Naive thymus-derived CD8-positive, alpha-beta T cell (primary cell): Measurements from ENCODE around the gene RAB35. TPM values are rescaled to one million over a fixed set of nuclear protein-coding genes. Genes with fewer than 3 reads are reported as not detected.

Experiments used
- ATAC-seq, 2 donors: fragments of 150-1000 bp; cut with Tn5 transposase in 1 of 2; sonication (Bioruptor Pico), chemical (Tn5 transposase) in 1 of 2; 1 replicate in 1 of 2; 2 replicates in 1 of 2; pipeline ENCODE4 v1.10.0; 2021; ENCODE audit warnings: mild to moderate bottlenecking in 2 of 2, moderate library complexity in 2 of 2
- POLR2A ChIA-PET: fragments of 350-600 bp; sonication (Branson Sonifier 250); formaldehyde crosslinking; loops from one replicate; lab custom pipeline; 2021; ENCODE audit warnings: antibody characterized with exemption; lab: Charles Lee
- DNase-seq, 10 donors: peaks; one replicate each; pipeline versions ENCODE4 v3.0.0 to v3.0.0-alpha.2; 2020 to 2022
- H3K27ac Mint-ChIP-seq, 10 donors: one replicate each; pipeline ENCODE4 v1.8.0; 2020 to 2022; ENCODE audit warnings: mild to moderate bottlenecking in 10 of 10, mixed read lengths in 10 of 10, moderate library complexity in 4 of 10, inconsistent platforms in 1 of 10
- H3K27me3 Mint-ChIP-seq, 5 donors: one replicate each; pipeline ENCODE4 v1.8.0; 2021 to 2022; ENCODE audit warnings: mixed read lengths in 5 of 5
- H3K36me3 Mint-ChIP-seq, 3 donors: one replicate each; pipeline ENCODE4 v1.8.0; 2020 to 2022; ENCODE audit warnings: mixed read lengths in 3 of 3, mild to moderate bottlenecking in 2 of 3, inconsistent platforms in 1 of 3
- H3K4me1 Mint-ChIP-seq, 4 donors: one replicate each; pipeline ENCODE4 v1.8.0; 2021 to 2022; ENCODE audit warnings: mixed read lengths in 4 of 4
- H3K4me3 Mint-ChIP-seq, 10 donors: one replicate each; pipeline ENCODE4 v1.8.0; 2020 to 2022; ENCODE audit warnings: mild to moderate bottlenecking in 10 of 10, mixed read lengths in 10 of 10, moderate library complexity in 6 of 10, inconsistent platforms in 1 of 10
- H3K9me3 Mint-ChIP-seq, 9 donors: one replicate each; pipeline ENCODE4 v1.8.0; 2020 to 2022; ENCODE audit warnings: mixed read lengths in 9 of 9, mild to moderate bottlenecking in 3 of 9, inconsistent platforms in 1 of 9, moderate library complexity in 1 of 9
- polyA plus RNA-seq, 3 donors: library from polyadenylated mRNA; unstranded; fragments of 300-500 nt; fragmentation: Illumina TruSeq; gene quantifications; one replicate each; pipeline ENCODE4 v1.2.3, GENCODE V29; 2021
- total RNA-seq, 8 experiments: library from RNA in 2 of 8; stranded (reverse) in 2 of 8; gene quantifications; one replicate each; pipeline ENCODE4 v1.2.3 and lab custom pipeline; 2021 to 2026

Gene RAB35
- total and polyA plus RNA-seq, 5 experiments from 2014 or later, result 10.2 to 51.6 (median 14.1) TPM

DNA sequence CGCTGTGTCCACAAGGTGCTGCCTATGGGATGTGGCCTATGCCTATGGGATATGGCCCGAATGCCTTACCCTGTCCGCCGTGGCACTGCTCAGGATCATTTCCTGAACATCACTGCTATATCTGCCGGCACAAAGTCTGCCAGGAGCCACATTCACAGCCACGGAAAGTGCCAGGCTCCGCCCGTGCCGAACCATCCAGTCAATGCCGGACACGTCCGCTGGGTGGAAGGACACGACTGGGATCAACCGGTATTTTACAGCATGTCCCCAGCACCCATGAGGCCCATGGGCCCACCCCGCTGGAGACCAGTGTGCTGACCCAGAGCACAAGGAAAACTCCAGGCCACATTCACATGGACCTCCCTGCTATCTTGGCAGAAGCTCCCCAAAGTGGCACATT, 14.6 kb upstream of the RAB35 start:
- Mint-ChIP-seq H3K27ac (peak overlapping the region in 1 of 10 donors; percentile 73), H3K4me3 (no peak overlapping the region), H3K36me3 (peaks cover 0 to 96% (median 22%) of the 10 kb centered on the region in 3 donors), H3K27me3 (no peaks in the 10 kb centered on the region), H3K4me1 (peaks cover 0 to 10% (median under 1%) of the 10 kb centered on the region in 4 donors), H3K9me3 (no peaks in the 10 kb centered on the region)
- POLR2A ChIA-PET, result interaction anchor here (0.5 to 1.2 kb wide), 2 partner anchors 14 to 151 kb away, joined by 4 to 8 read pairs; no protein-coding TSS in a partner anchor
- DNase-seq, result no peak
- ATAC-seq, result no peak

DNA sequence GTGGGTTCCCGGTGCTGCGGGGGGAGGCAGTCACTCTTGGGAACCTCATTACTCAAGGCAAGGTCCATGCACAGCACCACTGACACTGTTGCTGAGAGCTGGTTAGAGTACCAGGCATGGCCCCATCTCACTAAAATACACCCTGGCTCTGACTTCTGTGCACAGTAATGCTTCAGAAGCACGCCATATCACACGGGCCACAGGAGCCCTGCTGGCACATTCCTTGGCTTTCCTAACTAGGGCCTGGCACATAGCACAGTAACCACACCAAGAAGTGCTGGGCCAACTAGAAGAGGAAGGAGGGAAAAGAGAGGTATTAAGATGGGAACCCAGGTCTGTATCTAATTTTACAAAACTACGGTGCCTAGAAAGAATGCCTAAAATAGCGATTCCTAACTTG, 13.5 kb upstream of the RAB35 start:
- peaks cover 0 to 10% (median under 1%) of the 10 kb centered on the region in 4 donors for H3K4me1 Mint-ChIP-seq
- H3K27ac Mint-ChIP-seq, result no peak overlapping the region
- H3K27me3 Mint-ChIP-seq, result no peaks in the 10 kb centered on the region
- POLR2A ChIA-PET, result interaction anchor here (0.5 kb wide), 1 partner anchor 55 kb away, joined by 4 read pairs; no protein-coding TSS in a partner anchor
- H3K4me3 Mint-ChIP-seq, result no peak overlapping the region
- H3K9me3 Mint-ChIP-seq, result no peaks in the 10 kb centered on the region
- H3K36me3 Mint-ChIP-seq, result peaks cover 0 to 85% (median 22%) of the 10 kb centered on the region in 3 donors
- ATAC-seq, result no peak
- no peak for DNase-seq

DNA sequence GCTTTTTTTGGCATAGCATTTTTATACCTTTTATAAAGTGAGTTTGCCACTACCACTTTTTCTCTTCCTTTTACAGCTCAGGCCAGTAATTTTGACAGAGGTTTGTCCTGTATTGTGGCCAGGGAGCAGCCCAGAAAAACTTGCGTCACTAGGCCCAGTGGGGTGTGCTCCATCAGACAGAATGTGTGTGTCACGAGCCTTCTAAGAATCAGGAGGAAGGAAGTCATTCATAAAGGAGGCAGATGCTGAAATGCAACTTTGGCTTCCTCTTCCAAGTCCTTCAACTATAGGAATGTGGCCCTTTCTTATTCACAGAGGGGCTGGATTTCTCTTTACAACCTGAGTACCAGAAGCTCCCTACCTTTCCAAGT, 10.1 kb upstream of the RAB35 start:
- Mint-ChIP-seq H3K36me3 (peaks cover 0 to 52% (median 9%) of the 10 kb centered on the region in 3 donors), H3K4me3 (peak overlapping the region in 1 of 10 donors; percentile 28), H3K9me3 (no peaks in the 10 kb centered on the region), H3K27ac (peak overlapping the region in 8 of 10 donors; percentile 10 to 89 (median 58)), H3K27me3 (no peaks in the 10 kb centered on the region), H3K4me1 (peaks cover 8 to 23% (median 16%) of the 10 kb centered on the region in 4 donors)
- ATAC-seq (no peak), DNase-seq (no peak)
- POLR2A ChIA-PET, result interaction anchor here (1.2 to 2.1 kb wide), 2 partner anchors 9 to 138 kb away, joined by 4 to 10 read pairs; partner anchors contain the start of genes BICDL1 and RAB35

DNA sequence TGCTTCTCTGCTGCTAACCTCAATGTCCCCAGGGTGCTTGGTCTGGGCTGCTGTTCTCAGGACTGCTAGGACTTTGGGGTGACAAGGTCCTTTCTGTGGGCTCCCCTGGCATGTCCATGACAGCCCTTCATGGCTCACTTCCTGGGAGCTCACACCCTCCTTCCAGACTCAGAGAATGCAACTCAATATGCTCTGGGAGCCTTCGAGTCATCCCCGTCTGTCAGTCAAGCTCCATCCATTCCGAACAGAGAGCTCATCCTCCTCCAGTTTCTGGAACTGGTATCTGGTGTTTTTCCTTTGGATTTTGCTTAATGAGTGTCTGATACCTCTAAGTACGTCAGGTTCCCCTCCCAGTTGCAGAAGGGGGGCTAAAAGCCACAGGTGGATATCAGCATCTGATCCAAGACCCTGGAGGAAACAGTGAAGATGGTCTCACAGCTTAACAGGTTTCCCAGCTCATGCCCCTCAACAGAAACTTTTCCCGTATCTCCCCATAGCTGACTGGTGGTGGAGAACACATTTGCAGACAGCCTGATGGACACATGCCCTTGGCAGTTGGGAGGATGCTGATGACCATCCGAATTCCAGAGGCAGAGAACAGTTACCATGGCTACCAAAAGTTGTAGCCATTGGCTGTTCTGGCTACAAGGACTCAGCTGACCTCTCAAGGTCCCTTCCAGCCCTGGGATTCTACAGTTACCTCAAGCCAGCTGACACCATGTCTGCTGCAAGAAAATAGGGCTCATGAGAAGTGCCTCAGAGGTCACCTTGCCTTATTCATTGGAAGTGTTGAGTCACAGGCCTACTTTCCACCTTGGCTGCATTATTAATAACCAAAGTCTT, 9.5 kb upstream of the RAB35 start:
- Mint-ChIP-seq H3K27me3 (no peaks in the 10 kb centered on the region), H3K27ac (peak overlapping the region in 6 of 10 donors; percentile 10 to 38 (median 28)), H3K4me1 (peaks cover 11 to 29% (median 22%) of the 10 kb centered on the region in 4 donors), H3K9me3 (no peaks in the 10 kb centered on the region), H3K36me3 (peaks cover 0 to 46% (median 4%) of the 10 kb centered on the region in 3 donors), H3K4me3 (no peak overlapping the region)
- POLR2A ChIA-PET, result interaction anchor here (2.1 kb wide), 1 partner anchor 9 kb away, joined by 10 read pairs; the partner anchor contains the start of gene RAB35
- no peak for ATAC-seq
- no peak for DNase-seq

DNA sequence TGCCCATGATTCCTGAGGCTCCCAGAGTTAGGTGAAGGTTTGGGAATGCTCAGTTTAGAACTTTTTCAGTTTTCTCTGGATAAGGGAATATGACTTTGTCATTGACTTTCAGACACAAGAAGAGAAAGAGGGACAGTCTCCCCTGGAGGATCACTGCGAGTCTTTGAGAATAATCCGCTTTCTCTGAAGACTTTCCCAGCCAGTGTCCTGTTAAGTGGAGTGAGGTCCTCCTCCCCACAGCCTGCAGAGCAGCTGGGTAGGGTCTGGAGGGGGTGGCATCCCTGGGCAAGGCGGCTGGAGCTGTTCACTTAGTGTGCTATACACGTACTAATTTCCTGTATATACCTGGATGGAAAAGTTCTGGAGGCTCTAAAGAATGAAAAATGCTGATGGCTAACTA, 8.5 kb upstream of the RAB35 start:
- no peaks in the 10 kb centered on the region for H3K27me3 Mint-ChIP-seq
- peaks cover 16 to 37% (median 29%) of the 10 kb centered on the region in 4 donors for H3K4me1 Mint-ChIP-seq
- DNase-seq, result no peak
- no peak for ATAC-seq
- no peaks in the 10 kb centered on the region for H3K9me3 Mint-ChIP-seq
- no peak overlapping the region for H3K4me3 Mint-ChIP-seq
- POLR2A ChIA-PET, result interaction anchor here (0.6 to 2.1 kb wide), 2 partner anchors 8 to 31 kb away, joined by 3 to 10 read pairs; partner anchors contain the start of gene RAB35
- H3K36me3 Mint-ChIP-seq, result peaks cover 0 to 37% (median 4%) of the 10 kb centered on the region in 3 donors
- peak overlapping the region in 2 of 10 donors; percentile 24 to 53 for H3K27ac Mint-ChIP-seq

DNA sequence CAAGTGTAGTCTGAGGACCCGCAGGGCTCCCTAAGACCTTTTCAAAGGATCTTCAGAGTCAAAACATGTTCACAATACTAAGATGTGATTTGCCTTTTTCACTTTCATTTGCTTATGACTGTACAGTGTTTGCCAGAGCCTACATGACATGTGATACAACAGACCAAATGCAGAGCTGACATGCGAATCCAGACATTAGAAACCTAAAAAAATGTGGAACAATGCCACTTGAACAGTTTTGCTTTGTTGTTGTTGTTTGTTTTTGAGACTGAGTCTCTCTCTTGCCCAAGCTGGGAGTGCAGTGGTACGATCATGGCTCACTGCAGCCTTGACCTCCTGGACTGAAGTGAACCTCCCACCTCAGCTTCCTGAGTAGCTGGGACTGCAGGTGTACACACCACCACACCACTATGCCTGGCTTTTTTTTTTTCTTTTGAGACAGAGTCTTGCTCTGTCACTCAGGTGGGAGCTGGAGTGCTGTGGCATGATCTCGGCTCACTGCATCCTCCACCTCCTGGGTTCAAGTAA, 5.3 kb upstream of the RAB35 start:
- DNase-seq (no peak), ATAC-seq (no peak)
- Mint-ChIP-seq H3K27ac (peak overlapping the region; percentile 10 to 93 (median 52)), H3K4me1 (peaks cover 25 to 64% (median 54%) of the 10 kb centered on the region in 4 donors), H3K27me3 (no peaks in the 10 kb centered on the region), H3K36me3 (peaks cover 0 to 6% (median 1%) of the 10 kb centered on the region in 3 donors), H3K4me3 (peak overlapping the region in 1 of 10 donors; percentile 16), H3K9me3 (no peaks in the 10 kb centered on the region)
- POLR2A ChIA-PET, result interaction anchor here (0.6 to 1.2 kb wide), 4 partner anchors 26 to 1764 kb away, joined by 3 to 6 read pairs (median 4); no protein-coding TSS in a partner anchor

DNA sequence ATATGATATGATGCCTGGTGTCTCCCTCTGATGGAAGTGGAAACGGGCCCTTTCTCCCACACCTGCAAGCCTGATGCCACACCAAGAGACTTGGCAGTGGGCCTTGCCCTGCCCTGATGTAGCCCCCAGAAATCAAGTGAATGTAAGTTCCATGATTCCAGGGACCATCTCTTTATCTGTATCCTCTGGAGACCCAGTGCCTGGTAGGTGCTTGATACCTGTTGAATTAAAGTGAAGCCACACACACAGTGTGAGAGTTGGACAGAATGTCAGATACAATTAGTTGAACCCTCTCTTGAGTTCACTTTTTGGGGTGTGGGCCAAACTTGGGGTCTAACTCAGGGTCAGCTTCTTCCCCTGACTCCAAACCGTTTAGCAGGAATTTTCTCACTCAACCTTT, 4.8 kb upstream of the RAB35 start:
- no peak for DNase-seq
- Mint-ChIP-seq H3K36me3 (peaks cover 0 to under 1% (median 0%) of the 10 kb centered on the region in 3 donors), H3K27ac (peak overlapping the region in 8 of 10 donors; percentile 15 to 93 (median 56)), H3K27me3 (no peaks in the 10 kb centered on the region), H3K4me3 (peak overlapping the region in 5 of 10 donors; percentile 16 to 70 (median 50)), H3K4me1 (peaks cover 25 to 62% (median 54%) of the 10 kb centered on the region in 4 donors), H3K9me3 (no peaks in the 10 kb centered on the region)
- POLR2A ChIA-PET, result interaction anchor here (0.6 kb wide), 1 partner anchor 1765 kb away, joined by 5 read pairs; no protein-coding TSS in a partner anchor
- ATAC-seq, result no peak

DNA sequence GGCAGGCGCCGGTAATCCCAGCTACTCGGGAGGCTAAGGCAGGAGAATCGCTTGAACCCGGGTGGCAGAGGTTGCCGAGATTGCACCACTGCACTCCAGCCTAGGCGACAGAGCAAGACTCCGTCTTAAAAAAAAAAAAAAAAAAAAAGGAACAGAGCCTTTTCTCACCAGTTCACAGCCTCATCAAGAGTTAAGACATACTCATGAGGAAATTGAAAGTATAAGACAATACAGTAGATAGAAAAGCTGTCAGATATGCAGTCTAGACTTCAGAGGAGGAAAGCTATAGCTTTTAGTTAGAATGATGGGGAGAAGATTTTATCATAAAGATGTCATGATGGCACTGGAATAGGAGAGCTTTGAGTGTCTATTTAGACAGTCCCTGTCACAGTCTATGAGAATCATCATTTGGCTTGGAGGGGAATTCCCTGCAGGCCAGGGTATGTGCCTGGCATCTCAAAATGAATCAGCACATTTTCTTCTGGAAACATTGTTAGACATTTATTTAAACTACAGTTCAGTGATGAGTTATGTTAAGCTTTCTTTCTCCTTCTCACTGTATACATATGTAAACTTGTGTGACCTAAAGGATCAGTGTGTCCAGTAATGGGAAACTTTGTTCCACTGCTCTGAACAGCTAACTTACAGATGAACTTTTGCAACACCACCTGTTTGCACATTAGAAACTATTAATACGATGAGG, 2.9 kb upstream of the RAB35 start:
- Mint-ChIP-seq H3K9me3 (no peaks in the 10 kb centered on the region), H3K4me3 (peak overlapping the region in 6 of 10 donors; percentile 7 to 46 (median 20)), H3K27ac (peak overlapping the region in 4 of 10 donors; percentile 37 to 82 (median 63)), H3K27me3 (no peaks in the 10 kb centered on the region), H3K4me1 (peaks cover 39 to 79% (median 71%) of the 10 kb centered on the region in 4 donors), H3K36me3 (peaks cover 0 to 5% (median 0%) of the 10 kb centered on the region in 3 donors)
- DNase-seq (no peak), ATAC-seq (no peak)
- POLR2A ChIA-PET, result interaction anchor here (0.7 to 4.9 kb wide), 6 partner anchors 9 to 129 kb away, joined by 3 to 35 read pairs (median 5); partner anchors contain the start of gene RPLP0

DNA sequence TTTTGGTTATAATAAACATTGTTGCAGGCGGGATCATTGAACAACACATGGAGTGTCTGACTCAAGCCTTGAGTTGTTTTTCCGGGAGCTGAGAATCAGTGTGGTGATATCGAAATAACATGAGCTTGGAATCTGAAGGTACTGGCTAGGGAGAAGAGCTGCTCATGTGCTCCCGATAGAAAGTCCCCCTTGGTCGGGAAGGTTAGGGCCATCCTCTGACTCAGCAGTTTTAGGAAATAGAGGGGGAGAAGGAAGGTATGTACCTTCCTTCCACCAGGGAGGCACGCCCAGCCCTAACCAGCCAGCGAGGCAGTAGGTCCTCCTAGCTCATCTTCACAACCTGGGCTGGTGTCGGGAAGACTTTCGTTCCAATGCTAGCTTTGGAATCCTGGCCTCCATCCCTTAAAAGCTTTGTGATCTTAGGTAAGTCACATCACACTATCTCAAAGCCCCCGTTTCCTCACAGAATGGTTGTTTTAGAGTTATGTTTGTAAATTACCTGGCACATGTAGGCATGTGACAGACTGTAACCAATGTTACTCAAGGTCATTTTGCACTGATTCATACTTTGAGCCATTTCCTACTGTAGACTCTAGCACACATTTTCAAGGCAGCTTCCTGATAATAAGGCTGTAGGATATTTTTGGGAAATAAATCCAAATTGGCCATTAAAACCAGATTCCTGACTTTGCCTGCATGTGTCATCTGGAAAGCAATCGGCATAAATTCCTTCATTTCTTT, 1.9 kb upstream of the RAB35 start:
- POLR2A ChIA-PET, result interaction anchor here (0.5 to 4.9 kb wide), 5 partner anchors 37 to 1913 kb away, joined by 3 to 35 read pairs (median 13); partner anchors contain the start of genes BICDL1, RNU4-2 and RPLP0
- no peak for ATAC-seq
- Mint-ChIP-seq H3K9me3 (no peaks in the 10 kb centered on the region), H3K4me3 (peak overlapping the region; percentile 70 to 95 (median 90)), H3K27me3 (no peaks in the 10 kb centered on the region), H3K4me1 (peaks cover 38 to 77% (median 67%) of the 10 kb centered on the region in 4 donors), H3K36me3 (peaks cover 0 to 12% (median 0%) of the 10 kb centered on the region in 3 donors), H3K27ac (peak overlapping the region in 8 of 10 donors; percentile 20 to 92 (median 55))
- no peak for DNase-seq

DNA sequence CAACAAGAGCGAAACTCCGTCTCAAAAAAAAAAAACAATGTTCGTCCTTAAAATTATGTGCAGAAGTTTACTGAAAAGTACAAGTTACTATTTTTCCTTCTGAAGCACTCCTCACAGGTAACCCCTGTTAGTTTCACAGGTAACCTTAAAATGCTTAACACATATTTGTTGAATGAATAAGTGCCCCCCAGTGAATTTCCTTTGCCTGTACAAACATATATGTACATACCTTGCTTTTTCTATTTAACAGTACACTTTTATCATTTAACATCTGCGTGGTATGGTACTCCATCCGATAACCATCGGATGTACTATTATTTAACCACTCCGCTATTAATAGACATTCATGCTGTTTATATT, 1.4 kb upstream of the RAB35 start:
- H3K27ac Mint-ChIP-seq, result peak overlapping the region; percentile 76 to 95 (median 87)

More for the DNA sequence above, 1.4 kb upstream of the RAB35 start:
- ATAC-seq (no peak), DNase-seq (no peak)
- Mint-ChIP-seq H3K4me1 (peaks cover 38 to 76% (median 70%) of the 10 kb centered on the region in 4 donors), H3K4me3 (peak overlapping the region; percentile 70 to 95 (median 90)), H3K36me3 (peaks cover 0 to 17% (median 2%) of the 10 kb centered on the region in 3 donors), H3K27me3 (no peaks in the 10 kb centered on the region), H3K9me3 (no peaks in the 10 kb centered on the region)
- POLR2A ChIA-PET, result interaction anchor here (0.5 to 4.9 kb wide), 10 partner anchors 8 to 490 kb away, joined by 3 to 35 read pairs (median 5); partner anchors contain the start of genes BICDL1, RNU4-2 and RPLP0
